Glutamatergic neuron (in vitro differentiated cells): ENCODE results near the gene ANXA2R. TPM values are rescaled to one million over a fixed set of nuclear protein-coding genes. Genes with fewer than 3 reads are reported as not detected.
A peak's percentile ranks its signal among the peaks of the same experiment; 100 is the strongest.

Source experiments
- DNase-seq: peaks from one replicate; pipeline ENCODE4 v3.0.0; 2022
- H3K27ac Mint-ChIP-seq: one replicate; pipeline ENCODE4 v1.8.0; 2020; ENCODE audit warnings: mild to moderate bottlenecking, mixed read lengths, inconsistent platforms; ENCODE audit not compliant: unreplicated experiment
- H3K27me3 Mint-ChIP-seq: one replicate; pipeline ENCODE4 v1.8.0; 2020; ENCODE audit warnings: mild to moderate bottlenecking, moderate library complexity, mixed read lengths, inconsistent platforms; ENCODE audit not compliant: unreplicated experiment
- H3K36me3 Mint-ChIP-seq: one replicate; pipeline ENCODE4 v1.8.0; 2020; ENCODE audit warnings: mild to moderate bottlenecking, mixed read lengths, inconsistent platforms; ENCODE audit not compliant: unreplicated experiment
- H3K4me1 Mint-ChIP-seq: one replicate; pipeline ENCODE4 v1.8.0; 2020; ENCODE audit warnings: mild to moderate bottlenecking, low read depth, mixed read lengths, inconsistent platforms; ENCODE audit not compliant: unreplicated experiment
- H3K4me3 Mint-ChIP-seq: one replicate; pipeline ENCODE4 v1.8.0; 2020; ENCODE audit warnings: mild to moderate bottlenecking, mixed read lengths, inconsistent platforms; ENCODE audit not compliant: unreplicated experiment
- H3K9me3 Mint-ChIP-seq: one replicate; pipeline ENCODE4 v1.8.0; 2020; ENCODE audit warnings: mild to moderate bottlenecking, moderate library complexity, mixed read lengths, inconsistent platforms; ENCODE audit not compliant: unreplicated experiment
- total RNA-seq: library from RNA; stranded (reverse); fragmentation: NEBNext Ultra II Directional; extraction: Animal tissue kit (Norgen Biotek cat#: 25700); gene quantifications from one replicate; pipeline ENCODE4 v1.2.1, GENCODE V29; 2021; ENCODE audit not compliant: unreplicated experiment
- TF ChIP-seq, protein P1 (sequence below): fragments of 200-600 bp; sonication (generic); IDR thresholded peaks from one replicate; pipeline ENCODE4 v1.5.0; 2021; ENCODE audit not compliant: partially characterized antibody, unreplicated experiment

The ANXA2R gene
- total RNA-seq, 1 donor from 2014 or later, result 1.6 TPM

DNA sequence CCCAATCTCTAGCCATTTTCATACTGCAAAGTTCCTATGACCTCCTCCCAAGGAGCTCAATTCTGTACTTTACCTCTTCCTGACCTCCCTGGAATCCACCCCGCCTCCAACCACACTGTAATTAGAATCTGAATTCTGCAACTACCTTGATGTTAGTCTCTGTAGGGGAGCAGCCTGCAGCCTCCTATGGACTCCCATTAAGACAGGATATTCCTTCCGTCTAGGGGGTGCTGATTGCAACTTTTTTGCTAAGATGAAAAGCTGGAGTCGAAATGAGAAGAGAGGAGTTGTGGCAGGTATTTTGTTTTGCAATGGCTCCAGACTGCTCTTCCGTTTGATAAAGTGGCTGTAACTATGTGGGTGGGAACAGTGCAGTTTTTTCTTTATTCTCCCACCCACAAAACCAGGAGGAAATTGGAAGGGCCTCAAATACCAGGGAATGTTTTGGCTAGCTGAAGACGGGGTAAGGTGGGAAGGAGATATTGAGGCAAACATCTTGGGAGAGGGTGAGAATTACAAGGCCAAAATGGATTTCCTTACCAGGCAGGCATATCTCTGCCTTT, 23.8 kb downstream of the ANXA2R start:
- TF ChIP-seq, protein P1, sequence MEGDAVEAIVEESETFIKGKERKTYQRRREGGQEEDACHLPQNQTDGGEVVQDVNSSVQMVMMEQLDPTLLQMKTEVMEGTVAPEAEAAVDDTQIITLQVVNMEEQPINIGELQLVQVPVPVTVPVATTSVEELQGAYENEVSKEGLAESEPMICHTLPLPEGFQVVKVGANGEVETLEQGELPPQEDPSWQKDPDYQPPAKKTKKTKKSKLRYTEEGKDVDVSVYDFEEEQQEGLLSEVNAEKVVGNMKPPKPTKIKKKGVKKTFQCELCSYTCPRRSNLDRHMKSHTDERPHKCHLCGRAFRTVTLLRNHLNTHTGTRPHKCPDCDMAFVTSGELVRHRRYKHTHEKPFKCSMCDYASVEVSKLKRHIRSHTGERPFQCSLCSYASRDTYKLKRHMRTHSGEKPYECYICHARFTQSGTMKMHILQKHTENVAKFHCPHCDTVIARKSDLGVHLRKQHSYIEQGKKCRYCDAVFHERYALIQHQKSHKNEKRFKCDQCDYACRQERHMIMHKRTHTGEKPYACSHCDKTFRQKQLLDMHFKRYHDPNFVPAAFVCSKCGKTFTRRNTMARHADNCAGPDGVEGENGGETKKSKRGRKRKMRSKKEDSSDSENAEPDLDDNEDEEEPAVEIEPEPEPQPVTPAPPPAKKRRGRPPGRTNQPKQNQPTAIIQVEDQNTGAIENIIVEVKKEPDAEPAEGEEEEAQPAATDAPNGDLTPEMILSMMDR, result no peak
- Mint-ChIP-seq H3K4me3 (peak overlapping the region; percentile 96), H3K36me3 (no peaks in the 10 kb centered on the region), H3K9me3 (peaks cover 19% of the 10 kb centered on the region), H3K27me3 (peaks cover 20% of the 10 kb centered on the region), H3K27ac (peak overlapping the region; percentile 39), H3K4me1 (peaks cover 7% of the 10 kb centered on the region)
- DNase-seq, result no peak

DNA sequence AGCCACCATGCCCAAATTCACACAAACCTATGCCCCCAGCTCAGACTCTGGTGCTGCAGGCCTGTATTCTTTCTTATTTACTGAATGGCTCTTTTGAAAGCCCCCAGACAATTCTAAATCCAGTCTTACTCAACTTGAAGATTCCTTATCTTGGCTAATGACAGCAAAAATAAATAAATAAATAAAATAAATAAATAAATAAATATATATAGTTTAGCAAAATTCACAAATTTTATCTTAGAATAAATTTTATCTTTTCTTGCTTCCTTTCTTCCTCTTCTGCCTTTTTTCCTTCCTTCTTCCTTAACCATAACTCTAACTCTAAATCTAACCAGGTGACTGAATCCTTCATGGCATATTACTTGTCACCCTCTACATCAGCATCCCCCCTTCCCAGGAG, 25.6 kb downstream of the ANXA2R start:
- no peak for DNase-seq
- Mint-ChIP-seq H3K4me3 (no peak overlapping the region), H3K27ac (no peak overlapping the region), H3K4me1 (peaks cover 14% of the 10 kb centered on the region), H3K36me3 (no peaks in the 10 kb centered on the region), H3K27me3 (peaks cover 21% of the 10 kb centered on the region), H3K9me3 (peaks cover 20% of the 10 kb centered on the region)
- TF ChIP-seq, protein P1, result no peak

DNA sequence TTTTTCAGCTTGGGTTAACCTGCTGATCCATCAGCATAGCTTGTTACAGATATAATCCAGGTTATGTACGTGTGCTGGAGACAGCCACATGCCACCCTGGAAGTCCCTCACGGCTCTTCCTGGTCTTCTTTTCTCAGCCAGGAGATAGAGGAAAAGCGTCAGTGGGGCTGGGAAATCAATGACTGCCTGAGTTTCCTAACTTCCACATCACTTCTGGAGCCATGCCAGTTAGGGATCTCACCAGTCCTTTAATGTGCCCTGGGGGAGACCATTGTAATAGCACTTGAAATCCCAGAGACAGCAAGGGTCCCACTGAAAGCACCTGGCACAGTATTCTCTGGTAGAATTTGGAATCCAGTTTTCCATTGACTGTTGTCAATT, 29.2 kb downstream of the ANXA2R start:
- H3K27me3 Mint-ChIP-seq, result peaks cover 23% of the 10 kb centered on the region

DNA sequence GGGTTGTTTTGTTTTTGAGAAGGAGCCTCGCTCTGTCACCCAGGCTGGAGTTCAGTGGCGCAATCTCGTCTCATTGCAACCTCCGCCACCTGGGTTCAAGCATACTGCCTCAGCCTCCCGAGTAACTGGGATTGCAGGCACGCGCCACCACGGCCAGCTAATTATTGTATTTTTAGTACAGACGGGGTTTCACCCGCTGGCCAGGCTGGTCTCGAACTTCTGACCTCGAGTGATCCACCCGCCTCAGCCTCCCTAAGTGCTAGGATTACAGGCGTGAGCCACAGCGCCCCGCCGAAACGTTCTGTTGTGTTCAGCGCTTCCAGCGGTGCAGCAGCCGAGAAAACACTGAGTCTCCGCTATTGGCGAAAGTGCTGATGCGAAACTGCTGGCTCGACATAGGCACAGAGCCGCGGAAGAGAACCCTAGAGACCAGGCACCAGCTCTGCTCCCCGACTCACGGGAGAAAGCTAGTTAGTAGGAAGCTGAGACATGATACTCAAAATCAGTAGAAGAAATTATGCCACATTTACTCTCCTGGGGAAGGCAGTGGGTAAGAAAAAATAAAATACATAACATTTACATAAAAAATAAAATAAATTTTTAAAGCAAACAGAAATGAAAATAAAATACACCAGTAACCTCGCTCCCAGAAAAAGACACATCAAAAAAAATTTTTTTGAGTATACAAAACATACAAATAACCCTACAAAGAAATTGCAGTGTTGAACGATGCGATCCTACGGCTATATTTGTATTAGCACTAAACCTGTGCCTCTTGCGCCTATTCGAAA, 31.6 kb downstream of the ANXA2R start:
- DNase-seq, result peak; percentile 91
- TF ChIP-seq, protein P1, result no peak
- Mint-ChIP-seq H3K36me3 (no peaks in the 10 kb centered on the region), H3K4me3 (peak overlapping the region; percentile 97), H3K27me3 (peaks cover 23% of the 10 kb centered on the region), H3K9me3 (peaks cover 11% of the 10 kb centered on the region), H3K4me1 (peaks cover 15% of the 10 kb centered on the region), H3K27ac (peak overlapping the region; percentile 89)

More for the DNA sequence above, 29.2 kb downstream of the ANXA2R start:
- TF ChIP-seq, protein P1, result no peak
- Mint-ChIP-seq H3K4me3 (peak overlapping the region; percentile 56), H3K9me3 (peaks cover 11% of the 10 kb centered on the region), H3K4me1 (peaks cover 15% of the 10 kb centered on the region), H3K27ac (peak overlapping the region; percentile 16), H3K36me3 (no peaks in the 10 kb centered on the region)
- no peak for DNase-seq

DNA sequence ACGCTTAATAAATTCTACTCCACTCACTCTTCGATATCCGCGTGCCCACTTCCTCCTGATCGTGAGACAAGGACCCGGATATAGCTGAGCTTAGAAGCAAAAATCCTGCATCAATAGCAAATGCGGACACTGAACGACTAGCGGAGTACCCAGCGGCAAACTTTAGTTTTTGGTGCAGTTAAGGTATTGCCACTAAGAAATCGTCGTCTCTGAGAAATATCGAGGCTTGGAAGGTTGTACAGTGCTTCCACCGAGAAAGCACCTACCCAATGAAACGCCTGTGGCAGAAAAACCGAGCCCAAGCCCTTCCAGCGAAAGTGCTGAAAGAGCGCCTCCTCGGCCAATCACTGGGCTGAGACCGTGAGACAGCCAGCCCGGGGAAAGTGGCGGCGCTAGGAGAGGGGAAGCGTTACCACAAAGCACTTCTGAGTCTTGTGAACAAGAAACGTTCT, 32.2 kb downstream of the ANXA2R start:
- Mint-ChIP-seq H3K27me3 (peaks cover 23% of the 10 kb centered on the region), H3K4me3 (peak overlapping the region; percentile 97), H3K36me3 (no peaks in the 10 kb centered on the region), H3K27ac (peak overlapping the region; percentile 89), H3K9me3 (peaks cover 11% of the 10 kb centered on the region), H3K4me1 (peaks cover 15% of the 10 kb centered on the region)
- DNase-seq, result peak; percentile 72
- TF ChIP-seq, protein P1, result no peak
